ENCODE results near the gene TMEM178B. TPM values are rescaled to one million over a fixed set of nuclear protein-coding genes. Genes with fewer than 3 reads are reported as not detected.
A peak's percentile ranks its signal among the peaks of the same experiment; 100 is the strongest.
"Not testable (repeated sequence)": the region's sequence is repeated elsewhere in the genome, so short reads cannot be mapped to it uniquely, and the experiment has no call there.

Gene TMEM178B
- total and polyA plus RNA-seq, 12 donors = 1.2 to 54.6 (median 25.7) TPM

- no peak for ATAC-seq
- Histone ChIP-seq H3K9me3 (peaks cover 0 to 4% (median 0%) of the 10 kb centered on the region in 11 donors), H3K4me3 (no peak overlapping the region), H3K27me3 (no peaks in the 10 kb centered on the region), H3K36me3 (no peaks in the 10 kb centered on the region), H3K4me1 (peaks cover 0 to 3% (median 0%) of the 10 kb centered on the region in 9 donors), H3K27ac (no peak overlapping the region)
- no peak for TF ChIP-seq CTCF (IDR thresholded peaks at IDR 0.05)
- intact Hi-C loops (cut with DNase I) = no loop called here
- 39 to 53% methylated on average over 4 of the region's 4 CpGs for WGBS, 2 donors
- DNase-seq = no peak
Observed at GRCh38 chr7:141193066-141193465, 119.2 kb downstream of the TMEM178B start.

DNA sequence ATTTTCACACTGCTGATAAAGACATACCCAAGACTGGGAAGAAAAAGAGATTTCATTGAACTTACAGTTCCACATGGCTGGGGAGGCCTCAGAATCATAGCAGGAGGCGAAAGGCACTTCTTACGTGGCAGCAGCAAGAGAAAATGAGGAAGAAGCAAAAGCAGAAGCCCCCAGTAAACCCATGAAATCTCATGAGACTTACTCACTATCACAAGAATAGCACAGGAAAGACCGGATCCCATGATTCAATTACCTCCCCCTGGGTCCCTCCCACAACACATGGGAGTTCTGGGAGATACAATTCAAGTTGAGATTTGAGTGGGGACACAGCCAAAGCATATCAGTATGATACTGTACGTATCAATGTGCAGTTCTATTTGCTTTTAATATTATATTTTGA is 121.9 kb downstream of the TMEM178B start:
- H3K9me3 ChIP-seq; intact Hi-C loops (cut with DNase I); H3K36me3 ChIP-seq; DNase-seq; H3K4me3 ChIP-seq; H3K27me3 ChIP-seq; H3K4me1 ChIP-seq; H3K27ac ChIP-seq; ATAC-seq: not testable (repeated sequence)
- WGBS, 2 donors = 58 to 62% methylated on average over 4 of the region's 4 CpGs

DNA sequence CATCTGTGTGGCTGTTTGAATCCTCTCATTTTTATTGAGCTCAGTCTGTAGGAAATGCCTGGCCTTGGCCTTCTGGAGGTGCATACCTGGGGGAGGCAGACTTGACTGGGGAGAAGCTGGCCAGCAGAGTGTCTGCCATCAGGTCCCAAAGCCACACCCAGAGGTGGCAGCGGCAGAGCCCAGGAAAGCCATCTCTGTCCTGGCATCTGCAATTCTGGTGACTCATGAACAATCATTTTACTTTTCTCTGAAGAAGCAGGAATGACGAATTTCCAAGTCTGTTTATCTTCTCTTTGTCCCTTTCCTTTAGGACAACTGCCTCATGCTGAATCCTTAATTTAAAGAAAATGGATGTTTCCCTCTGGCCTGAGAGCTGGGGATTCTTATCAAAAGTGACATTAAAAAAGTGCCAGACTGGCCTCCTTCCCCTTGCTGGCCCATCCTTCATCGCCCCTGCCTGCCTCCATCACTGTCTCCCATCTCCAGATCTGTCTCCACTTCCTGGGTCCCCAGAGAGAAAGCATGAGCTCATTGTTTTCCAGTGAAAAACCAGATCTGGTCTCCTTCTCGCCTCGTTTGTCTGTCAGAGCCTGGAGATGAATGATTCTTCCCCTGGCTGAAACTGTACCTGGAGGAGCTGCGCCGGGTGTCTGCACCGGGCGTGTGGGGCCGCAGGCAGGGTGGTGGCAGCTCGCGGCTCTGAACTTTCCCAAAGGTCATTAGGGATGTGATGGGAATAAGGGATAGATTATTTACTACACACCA is 124.5 kb downstream of the TMEM178B start:
- ATAC-seq (peak in 1 of 8 donors; percentile 8), DNase-seq (no peak)
- no peak for TF ChIP-seq CTCF (IDR thresholded peaks at IDR 0.05)
- H3K27ac ChIP-seq = no peak overlapping the region
- peaks cover 0 to 4% (median 0%) of the 10 kb centered on the region in 11 donors for H3K9me3 ChIP-seq
- no peaks in the 10 kb centered on the region for H3K27me3 ChIP-seq
- WGBS, 2 donors = 45 to 49% methylated on average over 12 of the region's 12 CpGs
- H3K4me3 ChIP-seq = no peak overlapping the region
- H3K4me1 ChIP-seq = no peaks in the 10 kb centered on the region
- no peaks in the 10 kb centered on the region for H3K36me3 ChIP-seq
- intact Hi-C loops (cut with DNase I) = no loop called here

DNA sequence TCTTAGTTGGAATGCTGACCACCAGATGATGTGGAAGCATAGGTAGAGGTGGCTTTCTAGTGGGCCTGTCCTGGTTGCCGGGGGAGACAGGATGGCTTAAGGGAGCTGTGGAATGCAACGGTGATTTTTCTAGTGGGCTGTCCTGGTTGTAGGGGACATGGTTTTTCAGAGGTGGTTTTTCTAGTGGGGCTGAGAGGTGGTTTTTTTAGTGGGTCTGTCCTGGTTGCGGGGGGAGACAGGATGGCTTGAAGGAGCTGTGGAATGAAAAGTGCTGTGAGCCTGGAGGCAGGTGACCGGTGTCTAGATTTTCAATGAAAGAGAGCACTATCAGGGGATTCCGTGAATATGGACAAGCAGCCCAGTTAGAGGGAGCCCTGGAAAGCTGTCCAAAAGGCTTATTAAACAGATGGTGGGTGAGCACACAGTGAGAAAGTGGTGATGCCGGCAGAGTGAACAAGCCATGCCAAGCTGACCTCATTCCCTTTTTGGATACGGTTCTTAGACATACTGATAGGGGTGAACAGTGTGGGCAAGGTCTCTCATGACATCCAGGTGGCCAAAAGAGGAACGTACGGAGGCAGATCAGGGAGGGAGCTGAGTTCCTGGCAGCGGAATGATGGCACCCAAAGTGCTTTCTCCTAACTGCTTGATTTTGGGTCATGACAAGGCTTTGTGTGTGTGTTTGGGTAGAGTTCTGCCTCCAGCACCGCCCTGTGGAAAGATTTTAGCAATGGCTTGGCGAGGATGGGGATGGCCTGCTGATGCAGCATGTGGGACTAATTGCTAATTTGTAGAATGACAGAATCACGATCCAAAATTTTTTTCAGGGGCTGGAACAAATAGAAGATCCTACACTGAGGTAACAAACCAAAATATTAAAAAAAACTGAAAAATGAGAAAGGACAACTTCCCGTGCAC is 126.6 kb downstream of the TMEM178B start:
- ATAC-seq = no peak
- no peak for TF ChIP-seq CTCF (IDR thresholded peaks at IDR 0.05)
- no peak for DNase-seq

More for the DNA sequence above, 126.6 kb downstream of the TMEM178B start:
- intact Hi-C loops (cut with DNase I) = no loop called here
- H3K4me3 ChIP-seq = no peak overlapping the region
- no peaks in the 10 kb centered on the region for H3K27me3 ChIP-seq
- no peaks in the 10 kb centered on the region for H3K9me3 ChIP-seq
- H3K36me3 ChIP-seq = no peaks in the 10 kb centered on the region
- 78 to 80% methylated on average over 14 of the region's 14 CpGs for WGBS, 2 donors
- H3K4me1 ChIP-seq = no peaks in the 10 kb centered on the region
- H3K27ac ChIP-seq = no peak overlapping the region
